Loucy (cell line): ENCODE data around the gene RAET1L.
"Not testable (repeated sequence)": the region's sequence is repeated elsewhere in the genome, so short reads cannot be mapped to it uniquely, and the experiment has no call there.

ENCODE experiments used
- H2AFZ ChIP-seq: fragments of 200-600 bp; sonication (generic); 2 replicates; pipeline ENCODE4 v1.6.0; 2016; ENCODE audit warnings: antibody characterized with exemption, mild to moderate bottlenecking, low read length, moderate library complexity
- H3F3A ChIP-seq: fragments of 200-600 bp; 2 replicates; pipeline ENCODE4 v1.6.0; 2016; ENCODE audit warnings: antibody characterized with exemption, low read depth, mild to moderate bottlenecking
- H3K27me3 ChIP-seq: fragments of 200-600 bp; sonication (generic); 2 replicates; pipeline ENCODE4 v1.6.1; 2014; ENCODE audit warnings: low read length, mild to moderate bottlenecking; ENCODE audit not compliant: insufficient read depth, poor library complexity, severe bottlenecking
- H3K36me3 ChIP-seq: fragments of 200-600 bp; sonication (generic); 2 replicates; pipeline ENCODE4 v1.6.1; 2016; ENCODE audit warnings: low read length; ENCODE audit not compliant: insufficient read depth
- H3K4me1 ChIP-seq: fragments of 200-600 bp; sonication (generic); 2 replicates; pipeline ENCODE4 v1.5.1; 2014; ENCODE audit warnings: low read length, mild to moderate bottlenecking; ENCODE audit not compliant: insufficient read depth, poor library complexity, severe bottlenecking
- H3K4me2 ChIP-seq: fragments of 200-600 bp; sonication (generic); 2 replicates; pipeline ENCODE4 v1.6.0; 2014; ENCODE audit warnings: antibody characterized with exemption, low read length, low read depth, mild to moderate bottlenecking; ENCODE audit not compliant: poor library complexity, severe bottlenecking
- H3K4me3 ChIP-seq: fragments of 200-600 bp; sonication (generic); 2 replicates; pipeline ENCODE4 v1.5.1; 2014; ENCODE audit warnings: low read length, mild to moderate bottlenecking, mixed read lengths; ENCODE audit not compliant: poor library complexity, severe bottlenecking
- H3K79me2 ChIP-seq: fragments of 200-600 bp; sonication (generic); 2 replicates; pipeline ENCODE4 v1.6.1; 2014; ENCODE audit warnings: low read length; ENCODE audit not compliant: insufficient read depth
- H3K9ac ChIP-seq: fragments of 200-600 bp; sonication (generic); 2 replicates; pipeline ENCODE4 v1.6.0; 2014; ENCODE audit warnings: mild to moderate bottlenecking, low read depth, low read length, moderate library complexity; ENCODE audit not compliant: poor library complexity, severe bottlenecking
- H3K9me2 ChIP-seq: fragments of 200-600 bp; sonication (generic); replicated peaks from 2 replicates; pipeline ENCODE4 v1.6.1; 2016; ENCODE audit warnings: low read depth, low read length, mixed read lengths
- H3K9me3 ChIP-seq: fragments of 200-600 bp; sonication (generic); 2 replicates; pipeline ENCODE4 v1.6.1; 2014; ENCODE audit warnings: mild to moderate bottlenecking, antibody characterized with exemption, low read length, low read depth; ENCODE audit not compliant: insufficient read depth
- H4K20me1 ChIP-seq: fragments of 200-600 bp; sonication (generic); 2 replicates; pipeline ENCODE4 v1.6.0; 2014; ENCODE audit warnings: antibody characterized with exemption, low read length, mild to moderate bottlenecking; ENCODE audit not compliant: insufficient read depth, poor library complexity, severe bottlenecking
- EZH2phosphoT487 ChIP-seq: fragments of 200-600 bp; IDR thresholded peaks from 2 replicates; pipeline ENCODE4 v1.6.1; 2018; ENCODE audit warnings: antibody characterized with exemption, mild to moderate bottlenecking, moderate library complexity, borderline replicate concordance
- TF ChIP-seq, protein P1 (sequence below): fragments of 200-600 bp; sonication (generic); conservative IDR thresholded peaks from 2 replicates; pipeline ENCODE4 v1.5.1; 2014; ENCODE audit warnings: mild to moderate bottlenecking, antibody characterized with exemption, low read length

Gene RAET1L

DNA sequence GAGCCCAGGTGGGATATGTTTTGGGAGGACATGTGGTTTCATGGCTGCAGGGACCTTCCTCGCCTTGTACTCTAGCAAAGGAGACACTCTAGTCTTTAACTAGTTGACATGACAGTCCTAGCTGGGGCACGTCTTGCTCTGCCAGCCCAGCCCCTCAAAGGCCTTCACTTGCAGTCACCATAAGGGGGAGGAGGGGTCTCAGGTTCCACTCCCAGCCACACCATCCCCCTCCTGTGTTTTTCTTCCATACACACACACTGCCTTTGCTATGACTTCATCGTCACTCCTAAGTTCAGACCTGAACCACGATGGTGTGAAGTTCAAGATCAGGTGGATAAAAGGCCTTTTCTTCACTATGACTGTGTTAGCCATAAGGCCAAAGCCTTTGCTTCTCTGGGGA lies 48.1 kb downstream of the RAET1L start:
- peaks cover 13% of the 10 kb centered on the region for H3K4me1 ChIP-seq
- H3K9me2 ChIP-seq, result no peaks in the 10 kb centered on the region
- no peaks in the 10 kb centered on the region for H3K79me2 ChIP-seq
- no peak for TF ChIP-seq EZH2phosphoT487
- TF ChIP-seq, protein P1, sequence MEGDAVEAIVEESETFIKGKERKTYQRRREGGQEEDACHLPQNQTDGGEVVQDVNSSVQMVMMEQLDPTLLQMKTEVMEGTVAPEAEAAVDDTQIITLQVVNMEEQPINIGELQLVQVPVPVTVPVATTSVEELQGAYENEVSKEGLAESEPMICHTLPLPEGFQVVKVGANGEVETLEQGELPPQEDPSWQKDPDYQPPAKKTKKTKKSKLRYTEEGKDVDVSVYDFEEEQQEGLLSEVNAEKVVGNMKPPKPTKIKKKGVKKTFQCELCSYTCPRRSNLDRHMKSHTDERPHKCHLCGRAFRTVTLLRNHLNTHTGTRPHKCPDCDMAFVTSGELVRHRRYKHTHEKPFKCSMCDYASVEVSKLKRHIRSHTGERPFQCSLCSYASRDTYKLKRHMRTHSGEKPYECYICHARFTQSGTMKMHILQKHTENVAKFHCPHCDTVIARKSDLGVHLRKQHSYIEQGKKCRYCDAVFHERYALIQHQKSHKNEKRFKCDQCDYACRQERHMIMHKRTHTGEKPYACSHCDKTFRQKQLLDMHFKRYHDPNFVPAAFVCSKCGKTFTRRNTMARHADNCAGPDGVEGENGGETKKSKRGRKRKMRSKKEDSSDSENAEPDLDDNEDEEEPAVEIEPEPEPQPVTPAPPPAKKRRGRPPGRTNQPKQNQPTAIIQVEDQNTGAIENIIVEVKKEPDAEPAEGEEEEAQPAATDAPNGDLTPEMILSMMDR, result no peak
- H3F3A ChIP-seq, result peaks cover 3% of the 10 kb centered on the region; the same call in 1 of the 2 replicates
- H4K20me1 ChIP-seq, result no peaks in the 10 kb centered on the region
- no peaks in the 10 kb centered on the region for H3K9me3 ChIP-seq
- H3K27me3 ChIP-seq, result no peaks in the 10 kb centered on the region
- no peak overlapping the region for H3K9ac ChIP-seq
- no peaks in the 10 kb centered on the region for H3K36me3 ChIP-seq
- H3K4me2 ChIP-seq, result no peak overlapping the region
- no peak overlapping the region for H3K4me3 ChIP-seq
- H2AFZ ChIP-seq, result no peak overlapping the region

DNA sequence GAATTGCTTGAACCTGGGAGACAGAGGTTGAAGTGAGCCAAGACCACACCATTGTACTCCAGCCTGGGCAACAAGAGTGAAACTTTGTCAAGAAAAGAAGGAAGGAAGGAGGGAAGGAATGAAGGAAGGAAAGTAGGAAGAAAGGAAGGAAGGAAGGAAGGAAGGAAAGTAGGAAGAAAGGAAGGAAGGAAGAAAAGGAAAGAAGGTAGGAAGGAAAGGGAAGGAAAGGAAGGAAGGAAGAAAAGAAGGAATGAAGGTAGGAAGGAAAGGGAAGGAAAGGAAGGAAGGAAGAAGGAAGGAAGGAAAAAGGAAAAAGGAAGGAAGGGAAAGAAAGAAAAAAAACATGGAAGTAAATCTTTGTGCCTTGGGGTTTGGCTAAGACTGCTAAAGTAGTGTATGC lies 49.9 kb downstream of the RAET1L start:
- Histone ChIP-seq H3K9ac (no peak overlapping the region), H3K4me1 (peaks cover 13% of the 10 kb centered on the region), H3K4me2 (no peak overlapping the region), H3K9me2 (no peaks in the 10 kb centered on the region), H3K79me2 (no peaks in the 10 kb centered on the region), H2AFZ (no peak overlapping the region), H3K36me3 (no peaks in the 10 kb centered on the region), H3K4me3 (no peak overlapping the region), H3F3A (no peaks in the 10 kb centered on the region), H3K9me3 (no peaks in the 10 kb centered on the region), H3K27me3 (no peaks in the 10 kb centered on the region), H4K20me1 (no peaks in the 10 kb centered on the region)
- TF ChIP-seq EZH2phosphoT487, result no peak
- TF ChIP-seq, protein P1, result no peak

DNA sequence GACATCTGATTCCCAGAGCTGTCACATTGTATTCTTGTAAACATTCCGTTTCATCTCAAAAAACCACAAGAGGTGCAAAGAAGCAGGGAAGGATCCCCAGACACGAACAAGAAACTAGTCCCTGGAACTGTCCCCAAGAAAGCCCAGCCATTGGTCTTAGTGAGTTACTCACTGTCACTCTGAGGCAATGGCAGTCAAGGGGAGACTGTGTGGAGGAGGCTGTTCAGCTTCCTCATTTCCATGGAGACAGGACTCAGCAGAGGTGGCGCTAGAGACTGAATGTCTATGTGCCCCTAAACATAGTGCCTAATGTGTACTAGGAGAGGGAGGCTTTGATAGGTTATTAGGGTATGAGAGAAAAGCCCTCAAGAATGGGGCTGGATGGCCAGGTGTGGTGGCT lies 50.5 kb downstream of the RAET1L start:
- Histone ChIP-seq H4K20me1 (no peaks in the 10 kb centered on the region), H3K4me3 (peak overlapping the region; percentile 41), H3F3A (no peaks in the 10 kb centered on the region), H3K4me1 (peaks cover 13% of the 10 kb centered on the region), H3K36me3 (no peaks in the 10 kb centered on the region), H3K27me3 (no peaks in the 10 kb centered on the region), H2AFZ (peak overlapping the region; percentile 72), H3K9ac (no peak overlapping the region), H3K9me3 (no peaks in the 10 kb centered on the region), H3K4me2 (peak overlapping the region; percentile 62), H3K9me2 (no peaks in the 10 kb centered on the region), H3K79me2 (no peaks in the 10 kb centered on the region)
- TF ChIP-seq, protein P1, result no peak

DNA sequence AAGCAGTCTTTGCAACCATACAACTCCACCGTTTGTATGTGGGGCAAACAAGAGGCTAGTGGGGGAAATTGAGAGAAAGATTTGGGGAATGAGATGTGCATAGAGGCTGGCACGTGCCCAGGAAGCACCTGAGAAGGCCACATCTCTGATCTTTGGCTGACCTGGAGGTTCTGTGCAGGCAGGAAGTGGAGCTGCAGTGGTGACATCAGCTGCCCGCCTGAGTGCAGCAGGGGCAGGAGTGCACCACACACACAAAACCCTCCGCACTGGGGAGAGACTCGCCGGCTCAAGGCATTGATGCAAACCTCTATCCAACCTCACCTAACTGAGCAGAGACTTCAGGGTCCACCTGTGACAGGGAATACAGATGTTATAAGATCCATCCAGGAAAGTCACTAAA lies 50.9 kb downstream of the RAET1L start:
- Histone ChIP-seq H3K4me1 (peaks cover 13% of the 10 kb centered on the region), H2AFZ (peak overlapping the region; percentile 72), H3K4me3 (peak overlapping the region; percentile 41), H3K4me2 (peak overlapping the region; percentile 62)
- H3K9me3 ChIP-seq, H3K9me2 ChIP-seq, H3K27me3 ChIP-seq, H3K36me3 ChIP-seq, H3K79me2 ChIP-seq, H4K20me1 ChIP-seq, H3K9ac ChIP-seq, H3F3A ChIP-seq: not testable (repeated sequence)
